Activated T-cell treated with anti-CD3 and anti-CD28 coated beads, Interleukin-2, amount 50 U/mL, for 4 hours (primary cell): ENCODE measurements around the gene TACC2. TPM values are rescaled to one million over a fixed set of nuclear protein-coding genes. Genes with fewer than 3 reads are reported as not detected.

ENCODE experiments used
- ATAC-seq, 2 donors: fragments of 200-7000 bp; cut with Tn5 transposase; one replicate each; pipeline ENCODE4 v1.10.0; 2021
- DNase-seq: peaks from one replicate; pipeline ENCODE4 v3.0.0-alpha.2; 2020
- H3K27me3 Mint-ChIP-seq: one replicate; pipeline ENCODE4 v1.8.0; 2021; ENCODE audit warnings: low read depth, mixed read lengths
- H3K36me3 Mint-ChIP-seq: one replicate; pipeline ENCODE4 v1.8.0; 2022; ENCODE audit warnings: mixed read lengths; ENCODE audit not compliant: insufficient read depth
- H3K4me1 Mint-ChIP-seq: one replicate; pipeline ENCODE4 v1.8.0; 2021; ENCODE audit warnings: low read depth, mixed read lengths
- H3K4me3 Mint-ChIP-seq: one replicate; pipeline ENCODE4 v1.8.0; 2021; ENCODE audit warnings: mild to moderate bottlenecking, moderate library complexity, mixed read lengths
- H3K9me3 Mint-ChIP-seq: one replicate; pipeline ENCODE4 v1.8.0; 2021; ENCODE audit warnings: mixed read lengths
- total RNA-seq, 3 donors: library from RNA; stranded (reverse); gene quantifications; one replicate each; pipeline ENCODE4 v1.2.1, GENCODE V29; 2021

The TACC2 gene
- total RNA-seq, 3 donors from 2014 or later: 0.21 to 0.57 (median 0.43) TPM

- Mint-ChIP-seq H3K9me3 (peaks cover 8% of the 10 kb centered on the region), H3K4me3 (no peak overlapping the region), H3K27me3 (no peaks in the 10 kb centered on the region), H3K4me1 (no peaks in the 10 kb centered on the region), H3K36me3 (no peaks in the 10 kb centered on the region)
- DNase-seq (no peak), ATAC-seq (no peak)
Measured at GRCh38 chr10:122149561-122150505, 160.9 kb downstream of the TACC2 start.

GRCh38 chr10:122151121-122151694, 162.2 kb downstream of the TACC2 start:
- Mint-ChIP-seq H3K9me3 (no peaks in the 10 kb centered on the region), H3K36me3 (no peaks in the 10 kb centered on the region), H3K4me3 (no peak overlapping the region), H3K4me1 (no peaks in the 10 kb centered on the region), H3K27me3 (no peaks in the 10 kb centered on the region)
- no peak for DNase-seq
- no peak for ATAC-seq

- H3K27me3 Mint-ChIP-seq: peaks cover 3% of the 10 kb centered on the region
- DNase-seq (no peak), ATAC-seq (no peak)
- H3K4me1 Mint-ChIP-seq: no peaks in the 10 kb centered on the region
- no peaks in the 10 kb centered on the region for H3K36me3 Mint-ChIP-seq
- no peak overlapping the region for H3K4me3 Mint-ChIP-seq
- H3K9me3 Mint-ChIP-seq: no peaks in the 10 kb centered on the region
Measured at GRCh38 chr10:122152544-122152943, 163.6 kb downstream of the TACC2 start.

GRCh38 chr10:122154031-122154544, 165.1 kb downstream of the TACC2 start:
- no peak for ATAC-seq
- peaks cover 8% of the 10 kb centered on the region for H3K27me3 Mint-ChIP-seq
- no peak overlapping the region for H3K4me3 Mint-ChIP-seq
- DNase-seq: no peak
- H3K9me3 Mint-ChIP-seq: no peaks in the 10 kb centered on the region
- H3K4me1 Mint-ChIP-seq: no peaks in the 10 kb centered on the region
- H3K36me3 Mint-ChIP-seq: no peaks in the 10 kb centered on the region

- Mint-ChIP-seq H3K36me3 (no peaks in the 10 kb centered on the region), H3K4me1 (no peaks in the 10 kb centered on the region), H3K27me3 (peaks cover 8% of the 10 kb centered on the region), H3K4me3 (no peak overlapping the region), H3K9me3 (no peaks in the 10 kb centered on the region)
- DNase-seq (no peak), ATAC-seq (no peak)
Measured at GRCh38 chr10:122154545-122155366, 165.8 kb downstream of the TACC2 start.

GRCh38 chr10:122157451-122157850, 168.5 kb downstream of the TACC2 start:
- ATAC-seq (no peak), DNase-seq (no peak)
- no peaks in the 10 kb centered on the region for H3K9me3 Mint-ChIP-seq
- H3K4me3 Mint-ChIP-seq: no peak overlapping the region
- no peaks in the 10 kb centered on the region for H3K36me3 Mint-ChIP-seq
- H3K4me1 Mint-ChIP-seq: no peaks in the 10 kb centered on the region
- H3K27me3 Mint-ChIP-seq: peaks cover 19% of the 10 kb centered on the region

- no peak for DNase-seq
- Mint-ChIP-seq H3K36me3 (no peaks in the 10 kb centered on the region), H3K27me3 (peaks cover 26% of the 10 kb centered on the region), H3K4me1 (no peaks in the 10 kb centered on the region), H3K4me3 (no peak overlapping the region), H3K9me3 (no peaks in the 10 kb centered on the region)
- ATAC-seq: no peak
Measured at GRCh38 chr10:122158362-122158761, 169.4 kb downstream of the TACC2 start.

- DNase-seq: no peak
- H3K4me3 Mint-ChIP-seq: no peak overlapping the region
- peaks cover 31% of the 10 kb centered on the region for H3K27me3 Mint-ChIP-seq
- no peaks in the 10 kb centered on the region for H3K36me3 Mint-ChIP-seq
- no peaks in the 10 kb centered on the region for H3K9me3 Mint-ChIP-seq
- ATAC-seq: no peak
- peaks cover 3% of the 10 kb centered on the region for H3K4me1 Mint-ChIP-seq
Measured at GRCh38 chr10:122159141-122159970, 170.4 kb downstream of the TACC2 start.

GRCh38 chr10:122161795-122162194, 172.8 kb downstream of the TACC2 start:
- ATAC-seq (no peak), DNase-seq (no peak)
- H3K36me3 Mint-ChIP-seq: no peaks in the 10 kb centered on the region
- H3K4me1 Mint-ChIP-seq: peaks cover 6% of the 10 kb centered on the region
- H3K4me3 Mint-ChIP-seq: no peak overlapping the region
- H3K27me3 Mint-ChIP-seq: peaks cover 46% of the 10 kb centered on the region
- no peaks in the 10 kb centered on the region for H3K9me3 Mint-ChIP-seq

GRCh38 chr10:122162671-122163173, 173.8 kb downstream of the TACC2 start:
- peaks cover 6% of the 10 kb centered on the region for H3K4me1 Mint-ChIP-seq
- DNase-seq: no peak
- H3K9me3 Mint-ChIP-seq: no peaks in the 10 kb centered on the region
- peaks cover 52% of the 10 kb centered on the region for H3K27me3 Mint-ChIP-seq
- no peaks in the 10 kb centered on the region for H3K36me3 Mint-ChIP-seq
- no peak overlapping the region for H3K4me3 Mint-ChIP-seq
- ATAC-seq: peak; percentile 25 to 41

GRCh38 chr10:122163174-122164022, 174.4 kb downstream of the TACC2 start:
- no peak for DNase-seq
- no peaks in the 10 kb centered on the region for H3K9me3 Mint-ChIP-seq
- peak; percentile 42 to 43 for ATAC-seq
- peaks cover 6% of the 10 kb centered on the region for H3K4me1 Mint-ChIP-seq
- no peaks in the 10 kb centered on the region for H3K36me3 Mint-ChIP-seq
- peaks cover 52% of the 10 kb centered on the region for H3K27me3 Mint-ChIP-seq
- no peak overlapping the region for H3K4me3 Mint-ChIP-seq

GRCh38 chr10:122164023-122164601, 175.1 kb downstream of the TACC2 start:
- H3K9me3 Mint-ChIP-seq: no peaks in the 10 kb centered on the region
- ATAC-seq (no peak), DNase-seq (no peak)
- H3K4me1 Mint-ChIP-seq: peaks cover 6% of the 10 kb centered on the region
- H3K27me3 Mint-ChIP-seq: peaks cover 51% of the 10 kb centered on the region
- H3K36me3 Mint-ChIP-seq: no peaks in the 10 kb centered on the region
- H3K4me3 Mint-ChIP-seq: peak overlapping the region; percentile 24
